Keratinocyte (primary cell): Measurements from ENCODE around the gene DLX2. TPM values are rescaled to one million over a fixed set of nuclear protein-coding genes. Genes with fewer than 3 reads are reported as not detected.

Experiments
- DNase-seq: peaks from one replicate; pipeline ENCODE4 v3.0.0-alpha.2; 2011; ENCODE audit warnings: low read depth, missing footprints, low spot score
- FAIRE-seq: peaks from 2 replicates; lab custom pipeline; 2011; peaks lifted over from hg19 to GRCh38; lab: Jason Lieb, UNC
- H2AFZ ChIP-seq: 2 replicates; pipeline ENCODE4 v1.6.0; 2012; ENCODE audit warnings: low read length, control low read depth, inconsistent platforms; ENCODE audit not compliant: control insufficient read depth
- H3K27ac ChIP-seq: 2 replicates; pipeline ENCODE4 v1.5.1; 2011; ENCODE audit warnings: low read length; ENCODE audit not compliant: control insufficient read depth, insufficient read depth
- H3K27me3 ChIP-seq: 3 replicates; pipeline ENCODE4 v1.6.0; 2011; ENCODE audit warnings: low read length; ENCODE audit not compliant: control insufficient read depth, insufficient read depth; ENCODE audit errors: extremely low read depth
- H3K36me3 ChIP-seq, 2 experiments: 2 replicates in 1 of 2; 3 replicates in 1 of 2; pipeline ENCODE4 v1.5.1; 2011; ENCODE audit warnings: low read length in 2 of 2, mild to moderate bottlenecking in 1 of 2; ENCODE audit not compliant: control insufficient read depth in 2 of 2, insufficient read depth in 2 of 2; ENCODE audit errors: extremely low read depth in 1 of 2
- H3K4me1 ChIP-seq: 3 replicates; pipeline ENCODE4 v1.5.1; 2011; ENCODE audit warnings: low read length; ENCODE audit not compliant: control insufficient read depth, insufficient read depth; ENCODE audit errors: extremely low read depth
- H3K4me2 ChIP-seq: 3 replicates; pipeline ENCODE4 v1.6.0; 2011; ENCODE audit warnings: low read depth, low read length; ENCODE audit not compliant: control insufficient read depth, insufficient read depth; ENCODE audit errors: extremely low read depth
- H3K4me3 ChIP-seq, 3 experiments: fragments of 200-600 bp in 1 of 3; sonication (generic) in 1 of 3; 2 replicates in 2 of 3; 3 replicates in 1 of 3; pipeline ENCODE4 v1.5.1; 2011 to 2016; ENCODE audit warnings: low read length in 3 of 3, mild to moderate bottlenecking in 3 of 3, control low read depth in 2 of 3, inconsistent platforms in 1 of 3, low read depth in 1 of 3, mixed read lengths in 1 of 3, mixed run types in 1 of 3, moderate library complexity in 1 of 3; ENCODE audit not compliant: control insufficient read depth in 2 of 3, insufficient read depth in 2 of 3; ENCODE audit errors: extremely low read depth in 1 of 3
- H3K79me2 ChIP-seq: 2 replicates; pipeline ENCODE4 v1.6.0; 2012; ENCODE audit warnings: low read length; ENCODE audit not compliant: control insufficient read depth, insufficient read depth
- H3K9ac ChIP-seq: 3 replicates; pipeline ENCODE4 v1.6.0; 2011; ENCODE audit warnings: low read length; ENCODE audit not compliant: control insufficient read depth, insufficient read depth; ENCODE audit errors: extremely low read depth
- H3K9me1 ChIP-seq: 3 replicates; pipeline ENCODE4 v1.6.0; 2011; ENCODE audit warnings: low read length; ENCODE audit not compliant: control insufficient read depth, insufficient read depth; ENCODE audit errors: extremely low read depth
- H3K9me3 ChIP-seq: 2 replicates; pipeline ENCODE4 v1.5.1; 2012; ENCODE audit warnings: low read depth, low read length; ENCODE audit not compliant: control insufficient read depth
- H4K20me1 ChIP-seq: 3 replicates; pipeline ENCODE4 v1.6.0; 2011; ENCODE audit warnings: low read length; ENCODE audit not compliant: control insufficient read depth, insufficient read depth; ENCODE audit errors: extremely low read depth
- EZH2 ChIP-seq: IDR thresholded peaks from one replicate; pipeline ENCODE4 v1.6.1; 2012; ENCODE audit warnings: inconsistent platforms, mild to moderate bottlenecking, low read length, moderate library complexity
- dilution Hi-C: fragments of 300-500 bp; cut with MboI; formaldehyde crosslinking; loops from one replicate; pipeline ENCODE4 v1.7.0; 2020; ENCODE audit warnings: low sequenced_read_pairs; ENCODE audit not compliant: extremely low pct_ligation_motif_present
- polyA plus RNA-seq, 5 experiments: library from polyadenylated mRNA; depleted of rRNA in 3 of 5; stranded (reverse) in 3 of 5; stranded (forward) in 1 of 5; unstranded in 1 of 5; fragments of >200 nt; gene quantifications; 1 replicate in 1 of 5; 2 replicates in 3 of 5; 3 replicates in 1 of 5; pipeline versions ENCODE4 v1.2.1 to v1.2.3, GENCODE V29; 2011 to 2012; ENCODE audit warnings: missing spikeins in 2 of 5, low read depth in 1 of 5, low replicate concordance in 1 of 5
- TF ChIP-seq, protein P1 (sequence below), 3 experiments: IDR thresholded peaks in 1 of 3; conservative IDR thresholded peaks in 1 of 3; optimal IDR thresholded peaks in 1 of 3; 2 replicates in 2 of 3; 3 replicates in 1 of 3; pipeline versions ENCODE3 to v1.5.1; 2011; ENCODE audit warnings: low read length in 3 of 3, mild to moderate bottlenecking in 3 of 3, moderate library complexity in 2 of 3, control low read depth in 1 of 3, inconsistent platforms in 1 of 3; ENCODE audit not compliant: insufficient read depth in 2 of 3; ENCODE audit errors: extremely low read depth in 1 of 3

Gene DLX2
- polyA plus RNA-seq, 1 donor (not counting 4 experiments of a cell fraction or from before 2014, with no cell fraction given): 0.29 TPM

DNA sequence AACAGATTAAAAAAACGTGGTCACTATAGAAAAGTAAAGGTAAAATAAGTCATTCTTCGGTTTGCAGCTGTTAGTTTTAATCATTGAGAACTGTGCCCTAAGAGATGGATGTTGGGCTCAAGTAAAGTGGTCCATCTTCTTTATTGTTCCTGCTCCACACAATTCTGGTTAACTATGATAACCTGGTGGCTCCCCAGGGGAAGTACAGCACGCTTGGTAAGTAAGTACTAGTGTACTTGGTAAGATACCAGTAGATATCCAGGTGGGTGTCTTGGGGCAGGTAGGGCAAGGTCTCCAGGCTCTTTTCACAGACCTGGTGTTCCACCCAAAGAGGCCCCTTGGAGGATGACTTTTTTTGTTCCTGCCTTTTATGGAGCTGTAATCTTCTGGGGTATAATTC is 31.6 kb upstream of the DLX2 start:
- H3K36me3 ChIP-seq: no peaks in the 10 kb centered on the region

DNA sequence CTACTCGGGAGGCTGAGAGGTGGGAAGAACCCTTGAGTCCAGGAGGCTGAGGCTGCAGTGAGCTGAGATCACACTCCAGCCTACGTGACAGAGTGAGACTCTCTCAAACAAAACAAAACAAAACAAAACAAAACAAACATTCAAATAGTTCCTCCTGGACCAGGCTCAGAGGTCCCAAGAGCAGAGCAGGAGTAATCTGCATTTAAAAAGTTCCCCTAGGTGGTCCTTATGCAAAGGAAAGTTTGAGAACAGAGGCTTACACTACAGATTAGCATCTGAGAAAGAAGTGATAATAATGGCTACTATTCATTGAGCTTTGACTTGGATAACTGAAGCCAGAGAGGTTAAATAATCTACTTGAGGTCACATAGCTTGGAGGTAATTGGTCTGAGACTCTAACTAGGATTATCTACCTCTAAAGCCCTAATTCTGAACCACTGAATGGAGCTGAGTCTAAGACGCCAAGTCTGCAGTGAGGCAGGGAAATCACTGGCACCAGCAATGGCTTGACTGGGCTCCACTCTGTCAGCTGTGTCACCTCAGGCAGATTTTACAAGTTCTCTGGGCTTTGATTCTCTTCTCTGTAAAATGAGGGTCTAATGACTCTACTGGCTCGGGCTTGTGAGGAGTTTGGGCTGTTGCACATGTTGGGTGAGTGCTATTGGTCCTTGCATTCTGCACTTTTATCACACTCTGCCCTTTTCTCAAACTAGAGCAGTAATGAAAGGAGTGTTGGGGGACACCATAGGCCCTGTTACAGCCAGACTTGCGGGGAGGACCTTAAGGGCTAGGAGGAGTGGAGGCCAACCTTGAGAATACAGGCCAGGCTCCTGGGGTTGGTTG is 29.2 kb upstream of the DLX2 start:
- Histone ChIP-seq H3K27ac (no peak overlapping the region), H3K4me3 (no peak overlapping the region), H3K9me1 (no peaks in the 10 kb centered on the region), H2AFZ (no peak overlapping the region), H4K20me1 (no peaks in the 10 kb centered on the region), H3K36me3 (no peaks in the 10 kb centered on the region), H3K79me2 (no peaks in the 10 kb centered on the region), H3K4me1 (no peaks in the 10 kb centered on the region), H3K9me3 (no peaks in the 10 kb centered on the region), H3K9ac (no peak overlapping the region), H3K4me2 (no peak overlapping the region), H3K27me3 (no peaks in the 10 kb centered on the region)
- dilution Hi-C loops: no loop called here
- FAIRE-seq: no peak
- DNase-seq: no peak
- TF ChIP-seq EZH2: no peak
- TF ChIP-seq, protein P1, sequence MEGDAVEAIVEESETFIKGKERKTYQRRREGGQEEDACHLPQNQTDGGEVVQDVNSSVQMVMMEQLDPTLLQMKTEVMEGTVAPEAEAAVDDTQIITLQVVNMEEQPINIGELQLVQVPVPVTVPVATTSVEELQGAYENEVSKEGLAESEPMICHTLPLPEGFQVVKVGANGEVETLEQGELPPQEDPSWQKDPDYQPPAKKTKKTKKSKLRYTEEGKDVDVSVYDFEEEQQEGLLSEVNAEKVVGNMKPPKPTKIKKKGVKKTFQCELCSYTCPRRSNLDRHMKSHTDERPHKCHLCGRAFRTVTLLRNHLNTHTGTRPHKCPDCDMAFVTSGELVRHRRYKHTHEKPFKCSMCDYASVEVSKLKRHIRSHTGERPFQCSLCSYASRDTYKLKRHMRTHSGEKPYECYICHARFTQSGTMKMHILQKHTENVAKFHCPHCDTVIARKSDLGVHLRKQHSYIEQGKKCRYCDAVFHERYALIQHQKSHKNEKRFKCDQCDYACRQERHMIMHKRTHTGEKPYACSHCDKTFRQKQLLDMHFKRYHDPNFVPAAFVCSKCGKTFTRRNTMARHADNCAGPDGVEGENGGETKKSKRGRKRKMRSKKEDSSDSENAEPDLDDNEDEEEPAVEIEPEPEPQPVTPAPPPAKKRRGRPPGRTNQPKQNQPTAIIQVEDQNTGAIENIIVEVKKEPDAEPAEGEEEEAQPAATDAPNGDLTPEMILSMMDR (optimal IDR thresholded peaks at IDR 0.05 in 1 of 3, IDR thresholded peaks at IDR 0.05 in 1 of 3, conservative IDR thresholded peaks at IDR 0.05 in 1 of 3; ENCODE audit: extremely low read depth in 1 of 3, insufficient read depth in 2 of 3, low read length in 3 of 3): no peak

More for the DNA sequence above, 31.6 kb upstream of the DLX2 start:
- no peaks in the 10 kb centered on the region for H3K79me2 ChIP-seq
- no peak for FAIRE-seq
- H2AFZ ChIP-seq: no peak overlapping the region
- no peaks in the 10 kb centered on the region for H3K4me1 ChIP-seq
- no peaks in the 10 kb centered on the region for H3K9me3 ChIP-seq
- no peak overlapping the region for H3K27ac ChIP-seq
- no peaks in the 10 kb centered on the region for H3K27me3 ChIP-seq
- no peak overlapping the region for H3K4me3 ChIP-seq
- H3K9ac ChIP-seq: no peak overlapping the region
- H3K9me1 ChIP-seq: no peaks in the 10 kb centered on the region
- H4K20me1 ChIP-seq: no peaks in the 10 kb centered on the region
- no peak overlapping the region for H3K4me2 ChIP-seq
- TF ChIP-seq EZH2: no peak
- TF ChIP-seq, protein P1 (optimal IDR thresholded peaks at IDR 0.05 in 1 of 3, IDR thresholded peaks at IDR 0.05 in 1 of 3, conservative IDR thresholded peaks at IDR 0.05 in 1 of 3; ENCODE audit: extremely low read depth in 1 of 3, insufficient read depth in 2 of 3, low read length in 3 of 3): no peak
- no peak for DNase-seq
- dilution Hi-C loops: no loop called here
